ENCODE data around the gene PROX1. TPM values are rescaled to one million over a fixed set of nuclear protein-coding genes. Genes with fewer than 3 reads are reported as not detected.

Gene PROX1, protein sequence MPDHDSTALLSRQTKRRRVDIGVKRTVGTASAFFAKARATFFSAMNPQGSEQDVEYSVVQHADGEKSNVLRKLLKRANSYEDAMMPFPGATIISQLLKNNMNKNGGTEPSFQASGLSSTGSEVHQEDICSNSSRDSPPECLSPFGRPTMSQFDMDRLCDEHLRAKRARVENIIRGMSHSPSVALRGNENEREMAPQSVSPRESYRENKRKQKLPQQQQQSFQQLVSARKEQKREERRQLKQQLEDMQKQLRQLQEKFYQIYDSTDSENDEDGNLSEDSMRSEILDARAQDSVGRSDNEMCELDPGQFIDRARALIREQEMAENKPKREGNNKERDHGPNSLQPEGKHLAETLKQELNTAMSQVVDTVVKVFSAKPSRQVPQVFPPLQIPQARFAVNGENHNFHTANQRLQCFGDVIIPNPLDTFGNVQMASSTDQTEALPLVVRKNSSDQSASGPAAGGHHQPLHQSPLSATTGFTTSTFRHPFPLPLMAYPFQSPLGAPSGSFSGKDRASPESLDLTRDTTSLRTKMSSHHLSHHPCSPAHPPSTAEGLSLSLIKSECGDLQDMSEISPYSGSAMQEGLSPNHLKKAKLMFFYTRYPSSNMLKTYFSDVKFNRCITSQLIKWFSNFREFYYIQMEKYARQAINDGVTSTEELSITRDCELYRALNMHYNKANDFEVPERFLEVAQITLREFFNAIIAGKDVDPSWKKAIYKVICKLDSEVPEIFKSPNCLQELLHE
- total RNA-seq (2022) (0.29 and 0.40 TPM in 2 replicates), Bru-seq, nascent RNA (percentile 13 among the genes with signal in this experiment), BruChase-seq, experiment 1, labeled RNA remaining after a 6-hour chase (percentile 9 among the genes with signal in this experiment), BruChase-seq, experiment 2, labeled RNA remaining after a 2-hour chase (percentile 9 among the genes with signal in this experiment)
- long read RNA-seq, result 0 reads

DNA sequence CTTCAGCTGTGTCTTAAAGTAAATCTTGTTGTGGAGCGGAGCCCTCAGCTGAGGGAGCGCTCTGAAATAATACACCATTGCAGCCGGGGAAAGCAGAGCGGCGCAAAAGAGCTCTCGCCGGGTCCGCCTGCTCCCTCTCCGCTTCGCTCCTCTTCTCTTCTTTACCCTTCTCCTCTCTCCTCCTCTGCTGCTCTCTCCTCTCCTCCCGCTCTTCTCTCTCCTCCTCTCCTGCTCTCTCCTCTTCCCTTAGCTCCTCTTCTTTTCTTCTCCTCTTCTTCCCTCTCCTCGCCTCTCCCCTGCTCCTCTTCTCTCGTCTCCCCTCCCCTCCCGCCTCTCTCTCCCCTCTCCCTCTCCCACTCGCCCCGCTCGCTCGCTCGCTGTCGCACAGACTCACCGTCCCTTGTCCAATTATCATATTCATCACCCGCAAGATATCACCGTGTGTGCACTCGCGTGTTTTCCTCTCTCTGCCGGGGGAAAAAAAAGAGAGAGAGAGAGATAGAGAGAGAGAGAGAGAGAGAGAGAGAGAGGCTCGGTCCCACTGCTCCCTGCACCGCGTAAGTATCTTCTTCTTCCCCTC, at the start of gene PROX1:
PROX1 (plus strand) TSS at position 47 of the 580 bp plus-strand sequence. CDS start 8,563 bp downstream, outside the sequence.
- no TSS peak for BruUV-seq (replicated peaks)
- peaks cover 20% of the 10 kb centered on the region for H3K36me3 Mint-ChIP-seq (ENCODE audit: insufficient read depth, unreplicated experiment)
- TF ChIP-seq, protein P1, sequence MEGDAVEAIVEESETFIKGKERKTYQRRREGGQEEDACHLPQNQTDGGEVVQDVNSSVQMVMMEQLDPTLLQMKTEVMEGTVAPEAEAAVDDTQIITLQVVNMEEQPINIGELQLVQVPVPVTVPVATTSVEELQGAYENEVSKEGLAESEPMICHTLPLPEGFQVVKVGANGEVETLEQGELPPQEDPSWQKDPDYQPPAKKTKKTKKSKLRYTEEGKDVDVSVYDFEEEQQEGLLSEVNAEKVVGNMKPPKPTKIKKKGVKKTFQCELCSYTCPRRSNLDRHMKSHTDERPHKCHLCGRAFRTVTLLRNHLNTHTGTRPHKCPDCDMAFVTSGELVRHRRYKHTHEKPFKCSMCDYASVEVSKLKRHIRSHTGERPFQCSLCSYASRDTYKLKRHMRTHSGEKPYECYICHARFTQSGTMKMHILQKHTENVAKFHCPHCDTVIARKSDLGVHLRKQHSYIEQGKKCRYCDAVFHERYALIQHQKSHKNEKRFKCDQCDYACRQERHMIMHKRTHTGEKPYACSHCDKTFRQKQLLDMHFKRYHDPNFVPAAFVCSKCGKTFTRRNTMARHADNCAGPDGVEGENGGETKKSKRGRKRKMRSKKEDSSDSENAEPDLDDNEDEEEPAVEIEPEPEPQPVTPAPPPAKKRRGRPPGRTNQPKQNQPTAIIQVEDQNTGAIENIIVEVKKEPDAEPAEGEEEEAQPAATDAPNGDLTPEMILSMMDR (IDR thresholded peaks at IDR 0.05; ENCODE audit: unreplicated experiment), result no peak
- DNase-seq, result peak; percentile 67
- peaks cover 85% of the 10 kb centered on the region for H3K27me3 Mint-ChIP-seq (ENCODE audit: unreplicated experiment)
- CTCF ChIA-PET, result interaction anchor here (0.6 to 1.3 kb wide), 3 partner anchors 104 to 149 kb away, joined by 3 to 8 read pairs (median 5); no protein-coding TSS in a partner anchor
- H3K9me3 Mint-ChIP-seq (ENCODE audit: low read depth, unreplicated experiment), result peaks cover 3% of the 10 kb centered on the region
- H3K27ac Mint-ChIP-seq (ENCODE audit: unreplicated experiment), result peak within 1 kb of the TSS; percentile 91
- peaks cover 14% of the 10 kb centered on the region for H3K4me1 Mint-ChIP-seq (ENCODE audit: low read depth, unreplicated experiment)
- intact Hi-C loops (cut with micrococcal nuclease; ENCODE audit: unreplicated experiment), result loop anchor here (2.0 kb wide), 1 partner anchor 135 kb away; no protein-coding TSS in a partner anchor
- peak within 1 kb of the TSS; percentile 86 for H3K4me3 Mint-ChIP-seq (ENCODE audit: low read depth, unreplicated experiment)

DNA sequence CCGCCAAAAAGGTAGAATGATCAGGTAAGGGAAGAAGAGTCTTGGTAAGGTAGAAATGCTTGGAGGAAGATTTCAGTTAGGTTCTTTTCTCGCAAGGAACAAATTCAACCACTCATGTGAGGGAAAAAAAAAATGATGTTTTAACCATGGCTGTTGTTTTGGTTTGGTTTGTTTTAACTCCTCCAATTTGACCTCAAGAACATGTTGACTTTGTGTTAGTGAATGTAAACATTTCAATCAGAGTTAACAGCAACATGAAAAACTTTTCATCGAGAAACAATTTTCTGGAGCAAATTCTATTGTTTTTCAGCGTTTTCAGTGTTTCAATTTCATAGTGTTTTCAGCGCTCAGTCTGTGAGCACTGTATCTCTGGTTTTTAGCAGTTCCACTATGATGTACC, 49.0 kb upstream of the PROX1 start:
- TF ChIP-seq, protein P1 (IDR thresholded peaks at IDR 0.05; ENCODE audit: unreplicated experiment), result no peak
- CTCF ChIA-PET, result no interaction called here
- intact Hi-C loops (cut with micrococcal nuclease; ENCODE audit: unreplicated experiment), result no loop called here
- H3K9me3 Mint-ChIP-seq (ENCODE audit: low read depth, unreplicated experiment), result no peaks in the 10 kb centered on the region
- no TSS peak for BruUV-seq (replicated peaks)
- H3K36me3 Mint-ChIP-seq (ENCODE audit: insufficient read depth, unreplicated experiment), result no peaks in the 10 kb centered on the region
- H3K27ac Mint-ChIP-seq (ENCODE audit: unreplicated experiment), result no peak overlapping the region
- H3K27me3 Mint-ChIP-seq (ENCODE audit: unreplicated experiment), result peaks cover 75% of the 10 kb centered on the region
- no peaks in the 10 kb centered on the region for H3K4me1 Mint-ChIP-seq (ENCODE audit: low read depth, unreplicated experiment)
- H3K4me3 Mint-ChIP-seq (ENCODE audit: low read depth, unreplicated experiment), result no peak overlapping the region
- DNase-seq, result no peak

DNA sequence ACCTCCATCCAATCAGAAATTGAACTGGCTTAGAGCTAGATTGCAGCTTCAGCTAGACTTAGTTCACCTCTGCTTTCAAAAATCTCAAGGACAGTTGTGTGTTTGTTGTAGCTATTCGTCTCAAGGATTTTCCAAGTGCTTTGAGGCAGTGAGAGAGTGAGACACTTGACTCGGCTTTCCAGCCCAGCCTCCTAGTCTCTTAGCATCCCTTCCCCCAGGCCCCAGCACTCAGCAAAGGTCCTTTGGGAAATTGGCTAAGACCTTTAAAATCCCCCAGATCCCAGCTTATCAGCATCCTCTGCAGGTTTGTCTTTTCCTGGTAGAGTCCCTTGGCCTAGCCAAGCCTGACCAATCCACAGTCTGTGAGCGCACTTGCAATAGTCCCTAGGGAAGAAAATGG, 47.9 kb upstream of the PROX1 start:
- Mint-ChIP-seq H3K4me1 (ENCODE audit: low read depth, unreplicated experiment) (no peaks in the 10 kb centered on the region), H3K9me3 (ENCODE audit: low read depth, unreplicated experiment) (no peaks in the 10 kb centered on the region), H3K36me3 (ENCODE audit: insufficient read depth, unreplicated experiment) (no peaks in the 10 kb centered on the region), H3K4me3 (ENCODE audit: low read depth, unreplicated experiment) (no peak overlapping the region), H3K27me3 (ENCODE audit: unreplicated experiment) (peaks cover 70% of the 10 kb centered on the region), H3K27ac (ENCODE audit: unreplicated experiment) (no peak overlapping the region)
- intact Hi-C loops (cut with micrococcal nuclease; ENCODE audit: unreplicated experiment), result no loop called here
- TF ChIP-seq, protein P1 (IDR thresholded peaks at IDR 0.05; ENCODE audit: unreplicated experiment), result no peak
- BruUV-seq (replicated peaks), result no TSS peak
- no peak for DNase-seq
- CTCF ChIA-PET, result no interaction called here

DNA sequence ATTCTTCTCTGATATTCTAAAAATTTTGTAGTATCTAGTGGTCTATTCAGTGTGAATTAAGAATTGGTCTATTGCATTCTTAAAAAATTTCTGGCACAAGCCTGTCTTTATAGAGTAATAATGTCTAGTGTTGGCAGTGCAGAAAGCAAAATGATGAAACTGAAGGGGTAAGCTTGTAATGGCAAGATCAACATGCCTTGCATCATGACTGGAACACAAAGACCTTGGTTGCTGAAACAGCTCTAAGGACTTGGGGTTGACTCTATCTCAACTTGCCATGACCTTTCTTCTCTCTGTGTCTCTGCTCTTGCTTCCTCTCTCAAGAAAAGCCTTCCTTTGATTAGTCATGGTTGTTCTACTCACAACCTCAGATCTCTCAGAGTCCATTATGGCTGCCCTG, 46.8 kb upstream of the PROX1 start:
- Mint-ChIP-seq H3K4me1 (ENCODE audit: low read depth, unreplicated experiment) (no peaks in the 10 kb centered on the region), H3K9me3 (ENCODE audit: low read depth, unreplicated experiment) (no peaks in the 10 kb centered on the region), H3K27ac (ENCODE audit: unreplicated experiment) (no peak overlapping the region), H3K4me3 (ENCODE audit: low read depth, unreplicated experiment) (no peak overlapping the region), H3K36me3 (ENCODE audit: insufficient read depth, unreplicated experiment) (no peaks in the 10 kb centered on the region), H3K27me3 (ENCODE audit: unreplicated experiment) (peaks cover 70% of the 10 kb centered on the region)
- DNase-seq, result no peak
- intact Hi-C loops (cut with micrococcal nuclease; ENCODE audit: unreplicated experiment), result no loop called here
- no TSS peak for BruUV-seq (replicated peaks)
- CTCF ChIA-PET, result interaction anchor here (0.6 kb wide), 1 partner anchor 92 kb away, joined by 3 read pairs; no protein-coding TSS in a partner anchor
- TF ChIP-seq, protein P1 (IDR thresholded peaks at IDR 0.05; ENCODE audit: unreplicated experiment), result no peak
